Measurements from ENCODE around the gene RHOG. TPM values are rescaled to one million over a fixed set of nuclear protein-coding genes. Genes with fewer than 3 reads are reported as not detected.

The RHOG gene
- total and polyA plus RNA-seq, 9 of the 15 experiments (the other 6 are each of a cell fraction or from before 2014, with no cell fraction given) = 22.6 to 162 (median 80.3) TPM

DNA sequence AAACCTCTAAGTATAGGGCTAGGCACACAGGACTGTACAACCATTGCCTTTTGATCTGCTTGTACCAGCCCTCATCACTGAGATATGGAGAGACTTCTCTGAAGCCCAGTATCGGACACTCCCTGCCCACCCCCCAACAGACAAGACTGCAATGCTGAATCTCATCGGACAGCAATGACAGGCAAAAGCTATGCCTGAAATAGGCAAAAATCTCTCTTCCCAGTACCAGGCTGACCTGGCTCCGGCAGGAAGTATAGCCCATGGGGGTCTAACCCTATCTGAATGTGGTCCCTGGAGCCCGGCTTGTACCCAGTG, 6.5 kb downstream of the RHOG start:
- H3K27me3 ChIP-seq (ENCODE audit: control insufficient read depth in 2 of 2, insufficient read depth in 2 of 2, low read length in 2 of 2) = no peaks in the 10 kb centered on the region
- intact Hi-C loops (cut with micrococcal nuclease) = loop anchor here (1.0 kb wide), 1 partner anchor 10 kb away; no protein-coding TSS in a partner anchor
- ChIA-PET POLR2A (interaction anchor here (0.5 to 2.5 kb wide), 5 partner anchors 9 to 27 kb away, joined by 3 to 8 read pairs (median 7); no protein-coding TSS in a partner anchor), CTCF (ENCODE audit: low intra/inter-chr PET ratio) (no interaction called here)
- peak overlapping the region; percentile 36 for H3K4me3 ChIP-seq
- peak overlapping the region; percentile 76 to 77; a peak in 3 of 4 replicates for H3K9ac ChIP-seq (ENCODE audit: insufficient read depth in 1 of 2, low read depth in 2 of 2, low read length in 2 of 2)
- no TSS peak for BruUV-seq (replicated peaks)
- DNase-seq (ENCODE audit: extremely low read depth in 1 of 4, low spot score in 3 of 4) (no peak), FAIRE-seq (no peak), ATAC-seq (peak; percentile 24)
- H3K9me1 ChIP-seq (ENCODE audit: control insufficient read depth, insufficient read depth, low read length) = no peaks in the 10 kb centered on the region
- peak overlapping the region; percentile 82 for H3K4me2 ChIP-seq (ENCODE audit: insufficient read depth, low read length)
- in situ Hi-C loops (cut with MboI) = no loop called here
- H3K36me3 ChIP-seq (ENCODE audit: control insufficient read depth, insufficient read depth, low read length) = peaks cover 84% of the 10 kb centered on the region
- H3K9me3 ChIP-seq (replicated peaks; ENCODE audit: control insufficient read depth, insufficient read depth, low read depth, low read length) = no peaks in the 10 kb centered on the region
- H2AFZ ChIP-seq (ENCODE audit: low read depth, low read length) = no peak overlapping the region
- WGBS (ENCODE audit: insufficient coverage, low coverage, missing lambda C conversion rate) = 0% methylated on average over 4 of the region's 4 CpGs
- peaks cover 53 to 81% of the 10 kb centered on the region in 2 experiments for H3K4me1 ChIP-seq (replicated peaks in 1 of 2; ENCODE audit: control insufficient read depth in 2 of 2, insufficient read depth in 2 of 2, low read length in 2 of 2)
- H4K20me1 ChIP-seq (replicated peaks; ENCODE audit: control insufficient read depth, insufficient read depth, low read length) = no peaks in the 10 kb centered on the region; the same call in 1 of the 2 replicates
- H3K27ac ChIP-seq (ENCODE audit: extremely low read depth, low read depth, low read length) = peak overlapping the region; percentile 94
- H3K79me2 ChIP-seq (ENCODE audit: control insufficient read depth, insufficient read depth, low read length) = peaks cover 99% of the 10 kb centered on the region
- TF ChIP-seq SRSF1 (IDR thresholded peaks at IDR 0.05; ENCODE audit: low read depth, low read length) = no peak
- TF ChIP-seq ZFX (CRISPR knock-in tag; IDR thresholded peaks at IDR 0.05) = 0 out of 2 replicates have a peak, but pooled peaks have one; percentile 63
- no peak for TF ChIP-seq NCOA6 (IDR thresholded peaks at IDR 0.05)
- TF ChIP-seq ZNF324 (CRISPR knock-in tag; IDR thresholded peaks at IDR 0.05) = no peak
- TF ChIP-seq ETV5 (CRISPR knock-in tag; IDR thresholded peaks at IDR 0.05; ENCODE audit: low read depth) = no peak
- no peak for TF ChIP-seq ZBTB8A (IDR thresholded peaks at IDR 0.05; ENCODE audit: partially characterized antibody)
- no peak for TF ChIP-seq NR1H2 (CRISPR knock-in tag; IDR thresholded peaks at IDR 0.05)
- TF ChIP-seq, protein P1, sequence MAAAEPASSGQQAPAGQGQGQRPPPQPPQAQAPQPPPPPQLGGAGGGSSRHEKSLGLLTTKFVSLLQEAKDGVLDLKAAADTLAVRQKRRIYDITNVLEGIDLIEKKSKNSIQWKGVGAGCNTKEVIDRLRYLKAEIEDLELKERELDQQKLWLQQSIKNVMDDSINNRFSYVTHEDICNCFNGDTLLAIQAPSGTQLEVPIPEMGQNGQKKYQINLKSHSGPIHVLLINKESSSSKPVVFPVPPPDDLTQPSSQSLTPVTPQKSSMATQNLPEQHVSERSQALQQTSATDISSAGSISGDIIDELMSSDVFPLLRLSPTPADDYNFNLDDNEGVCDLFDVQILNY (CRISPR knock-in tag; IDR thresholded peaks at IDR 0.05) = 0 out of 2 replicates have a peak, but pooled peaks have one; percentile 42
- no peak for TF ChIP-seq CEBPG (CRISPR knock-in tag; IDR thresholded peaks at IDR 0.05)
- no peak for TF ChIP-seq CEBPG (tag; conservative IDR thresholded peaks at IDR 0.05 in 1 of 2, IDR thresholded peaks at IDR 0.05 in 1 of 2)
- TF ChIP-seq, protein P2, sequence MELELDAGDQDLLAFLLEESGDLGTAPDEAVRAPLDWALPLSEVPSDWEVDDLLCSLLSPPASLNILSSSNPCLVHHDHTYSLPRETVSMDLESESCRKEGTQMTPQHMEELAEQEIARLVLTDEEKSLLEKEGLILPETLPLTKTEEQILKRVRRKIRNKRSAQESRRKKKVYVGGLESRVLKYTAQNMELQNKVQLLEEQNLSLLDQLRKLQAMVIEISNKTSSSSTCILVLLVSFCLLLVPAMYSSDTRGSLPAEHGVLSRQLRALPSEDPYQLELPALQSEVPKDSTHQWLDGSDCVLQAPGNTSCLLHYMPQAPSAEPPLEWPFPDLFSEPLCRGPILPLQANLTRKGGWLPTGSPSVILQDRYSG (tag; conservative IDR thresholded peaks at IDR 0.05; ENCODE audit: low read depth) = 0 out of 2 replicates have a peak, but pooled peaks have one; percentile 31
- TF ChIP-seq ZNF75A (CRISPR knock-in tag; IDR thresholded peaks at IDR 0.05) = peak; percentile 8; the same call in 1 of the 2 replicates
- peak; percentile 74; the same call in 1 of the 2 replicates for TF ChIP-seq ZBTB7A (IDR thresholded peaks at IDR 0.05; ENCODE audit: borderline replicate concordance, control insufficient read depth, low read depth, low read length)
- TF ChIP-seq ZNF431 (CRISPR knock-in tag; IDR thresholded peaks at IDR 0.05) = no peak
- TF ChIP-seq NFE2 (IDR thresholded peaks at IDR 0.05; ENCODE audit: low read depth) = no peak
- TF ChIP-seq SMARCE1 (IDR thresholded peaks at IDR 0.05) = no peak
- TF ChIP-seq KDM4B (IDR thresholded peaks at IDR 0.05; ENCODE audit: borderline replicate concordance in 2 of 2, low read depth in 1 of 2) = no peak
- TF ChIP-seq RAD51 (IDR thresholded peaks at IDR 0.05; ENCODE audit: borderline replicate concordance, low read depth) = no peak
- TF ChIP-seq NFIX (CRISPR knock-in tag; IDR thresholded peaks at IDR 0.05; ENCODE audit: low read depth) = no peak
- no peak for TF ChIP-seq ZNF780A (CRISPR knock-in tag; IDR thresholded peaks at IDR 0.05)
- peak; percentile 93 for TF ChIP-seq DMBX1 (CRISPR knock-in tag; IDR thresholded peaks at IDR 0.05; ENCODE audit: borderline replicate concordance)

Measured in K562 (cell line).